Hematopoietic multipotent progenitor cell (in vitro differentiated cells): ENCODE measurements around the gene CDA. TPM values are rescaled to one million over a fixed set of nuclear protein-coding genes. Genes with fewer than 3 reads are reported as not detected.

ENCODE experiments used
- DNase-seq, 3 donors: peaks; one replicate each; pipeline ENCODE4 v3.0.0-alpha.2; 2011 to 2015; ENCODE audit warnings: low read depth in 2 of 3, low spot score in 2 of 3
- total RNA-seq: library from RNA; depleted of rRNA; stranded (reverse); fragments of >200 nt; gene quantifications from one replicate; pipeline ENCODE4 v1.2.3, GENCODE V29; 2012

Gene CDA
- total RNA-seq, 1 donor: 0.27 TPM

DNA sequence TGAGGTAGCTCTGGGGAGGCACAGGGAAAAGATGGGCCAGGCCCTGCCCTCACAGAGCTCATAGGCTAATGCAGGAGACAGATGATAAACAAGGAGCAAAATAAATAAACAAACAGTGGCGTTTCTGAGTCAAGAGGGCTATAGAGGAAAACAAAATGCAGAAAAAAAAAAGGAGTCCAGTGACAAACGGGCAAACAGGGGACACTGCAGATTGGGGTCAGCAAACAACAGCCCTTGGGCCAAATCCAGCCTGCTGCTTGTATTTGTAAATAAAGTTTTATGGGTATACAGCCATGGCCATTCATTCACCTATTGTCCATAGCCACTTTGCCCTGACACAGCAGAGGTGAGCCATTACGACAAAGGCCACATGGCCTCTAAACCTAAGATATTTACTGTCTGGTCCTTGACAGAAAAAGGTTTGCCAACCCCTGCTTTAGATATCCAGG, 25.3 kb downstream of the CDA start:
- no peak for DNase-seq

- no peak for DNase-seq
Observed at GRCh38 chr1:20615946-20616846, 27.3 kb downstream of the CDA start.

DNA sequence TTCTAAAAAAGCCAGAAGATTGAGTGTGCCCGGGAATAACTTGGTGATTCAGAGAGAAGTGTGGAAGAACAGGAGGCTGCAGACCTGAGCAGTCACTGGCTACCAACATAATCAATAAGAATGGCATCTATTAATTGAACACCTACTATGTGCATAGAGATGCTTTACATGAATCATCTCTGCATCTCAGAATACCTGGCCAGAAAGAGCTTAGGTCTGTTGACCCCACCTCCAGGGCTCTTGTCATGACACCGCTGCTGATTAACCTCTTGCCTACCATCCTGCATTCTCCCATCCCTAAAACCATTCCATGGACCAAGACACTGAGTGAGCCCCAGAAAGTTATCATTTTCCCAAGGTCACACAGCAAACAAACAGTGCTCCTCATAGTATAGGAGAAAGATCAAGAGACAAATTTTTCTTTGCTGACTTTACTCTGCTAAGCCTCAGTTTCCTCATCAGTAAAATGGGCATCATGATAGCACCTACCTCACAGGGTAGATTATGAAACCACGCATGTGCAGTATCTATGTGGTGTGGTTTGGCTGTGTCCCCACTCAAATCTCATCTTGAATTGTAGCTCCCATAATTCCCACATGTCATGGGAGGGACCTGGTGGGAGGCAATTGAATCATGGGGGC, 28.1 kb downstream of the CDA start:
- DNase-seq: no peak

- DNase-seq: no peak
Observed at GRCh38 chr1:20618550-20618949, 29.7 kb downstream of the CDA start.

- DNase-seq: no peak
Observed at GRCh38 chr1:20619999-20620398, 31.1 kb downstream of the CDA start.

DNA sequence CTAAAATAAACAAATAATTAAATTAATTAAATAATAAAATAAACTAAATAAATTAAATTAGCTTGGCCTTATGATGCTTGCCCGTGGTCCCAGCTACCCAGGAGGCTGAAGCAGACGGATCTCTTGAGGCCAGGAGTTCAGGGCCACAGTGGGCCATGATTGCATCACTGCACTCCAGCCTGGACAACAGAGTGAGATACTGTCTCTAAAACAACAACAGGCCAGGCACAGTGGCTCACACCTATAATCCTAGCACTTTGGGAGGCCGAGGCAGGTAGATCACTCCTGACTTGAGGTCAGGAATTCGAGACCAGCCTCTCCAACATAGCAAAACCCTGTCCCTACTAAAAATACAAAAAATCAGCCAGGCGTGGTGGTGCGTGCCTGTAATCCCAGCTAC, 32.1 kb downstream of the CDA start:
- no peak for DNase-seq

DNA sequence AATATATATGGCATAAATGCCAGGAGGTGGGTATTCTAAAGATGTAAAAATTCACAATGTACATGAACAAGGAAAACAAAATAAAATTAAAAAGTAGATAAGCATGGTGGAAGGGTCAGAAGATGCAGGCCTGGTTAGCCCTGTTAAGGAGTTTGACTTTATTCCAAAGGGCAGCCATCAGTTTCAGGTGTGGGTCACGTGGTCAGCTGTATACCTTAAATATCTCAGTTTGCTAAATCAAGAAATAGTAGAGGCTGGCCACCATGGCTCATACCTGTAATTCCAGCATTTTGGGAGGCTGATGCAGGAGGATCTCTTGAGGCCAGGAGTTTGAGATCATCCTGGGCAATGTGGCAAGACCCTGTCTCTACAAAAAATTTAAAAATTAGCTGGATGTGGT, 35.8 kb downstream of the CDA start:
- no peak for DNase-seq

DNA sequence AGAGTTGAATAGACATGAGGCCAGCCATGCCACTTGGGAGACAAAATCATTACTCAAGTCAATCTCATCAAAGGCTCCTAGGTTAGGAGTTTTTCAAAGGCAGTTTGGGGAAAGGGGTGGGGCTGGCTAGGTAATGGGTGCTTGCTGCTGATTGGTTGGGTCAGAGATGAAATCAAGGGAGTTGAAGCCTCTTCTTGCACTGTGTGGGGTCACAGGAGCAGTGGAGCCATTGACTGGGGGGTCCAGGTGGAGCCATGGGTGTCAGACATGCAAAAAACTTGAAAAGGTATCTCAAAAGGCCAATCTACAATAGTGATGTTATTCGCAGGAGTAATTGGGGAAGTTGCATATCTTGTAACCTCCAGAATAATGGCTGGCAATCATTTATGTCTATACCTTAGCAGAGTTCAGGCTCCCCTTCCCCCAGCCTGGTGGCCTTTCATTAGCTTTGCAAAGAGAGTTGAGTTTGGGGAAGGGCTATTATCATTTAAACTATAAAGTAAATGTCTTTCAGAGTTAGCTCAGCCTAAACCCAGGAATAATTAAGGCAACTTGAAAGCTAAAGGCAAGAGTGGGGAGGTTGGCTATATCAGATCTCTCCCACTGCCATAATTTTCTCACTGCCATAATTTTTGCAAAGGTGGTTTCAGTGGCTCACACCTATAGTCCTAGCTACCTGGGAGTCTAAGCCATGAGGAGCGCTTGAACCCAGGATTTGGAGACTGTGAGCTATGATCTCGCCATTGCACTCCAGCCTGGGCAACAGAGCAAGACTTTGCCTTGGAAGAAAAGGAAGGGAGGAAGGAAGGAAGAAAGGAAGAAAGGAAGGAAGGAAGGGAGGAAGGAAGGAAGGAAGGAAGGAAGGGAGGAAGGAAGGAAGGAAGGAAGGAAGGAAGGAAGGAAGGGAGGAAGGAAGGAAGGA, 36.5 kb downstream of the CDA start:
- no peak for DNase-seq

DNA sequence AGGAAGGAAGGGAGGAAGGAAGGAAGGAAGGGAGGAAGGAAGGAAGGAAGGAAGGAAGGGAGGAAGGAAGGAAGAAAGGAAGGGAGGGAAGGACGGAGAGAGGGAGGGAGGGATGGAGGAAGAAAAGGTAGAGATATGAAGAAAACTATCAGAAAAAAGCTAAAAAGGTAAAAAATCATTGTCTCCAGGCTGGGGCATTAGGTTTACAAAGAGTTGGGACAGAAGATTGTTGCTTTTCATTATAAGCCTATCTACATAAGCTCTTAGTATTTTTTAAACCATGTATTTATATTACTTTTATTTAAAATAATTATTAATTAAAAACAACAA, 37.2 kb downstream of the CDA start:
- no peak for DNase-seq

GRCh38 chr1:20626524-20626923, 37.6 kb downstream of the CDA start:
- no peak for DNase-seq

- DNase-seq: no peak
Observed at GRCh38 chr1:20630729-20631128, 41.8 kb downstream of the CDA start.

DNA sequence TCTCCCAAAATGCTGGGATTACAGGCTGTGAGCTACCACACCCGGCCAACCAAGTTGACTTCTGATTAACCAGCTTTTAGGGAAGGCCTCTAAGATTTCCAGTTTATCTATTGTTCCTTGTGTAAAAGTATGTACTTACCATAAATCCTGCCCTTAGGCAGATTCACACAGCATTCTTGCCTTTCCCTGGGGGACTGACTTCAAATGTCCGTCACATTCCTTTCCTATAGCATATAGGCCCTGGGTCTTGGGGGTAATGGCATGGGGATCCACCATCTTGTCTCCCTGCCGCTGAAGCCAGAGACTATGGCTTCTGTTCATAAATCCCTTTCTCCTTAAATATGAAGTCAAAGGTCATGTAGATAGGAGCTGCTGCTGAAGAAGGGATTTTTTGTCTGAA, 43.5 kb downstream of the CDA start:
- no peak for DNase-seq

DNA sequence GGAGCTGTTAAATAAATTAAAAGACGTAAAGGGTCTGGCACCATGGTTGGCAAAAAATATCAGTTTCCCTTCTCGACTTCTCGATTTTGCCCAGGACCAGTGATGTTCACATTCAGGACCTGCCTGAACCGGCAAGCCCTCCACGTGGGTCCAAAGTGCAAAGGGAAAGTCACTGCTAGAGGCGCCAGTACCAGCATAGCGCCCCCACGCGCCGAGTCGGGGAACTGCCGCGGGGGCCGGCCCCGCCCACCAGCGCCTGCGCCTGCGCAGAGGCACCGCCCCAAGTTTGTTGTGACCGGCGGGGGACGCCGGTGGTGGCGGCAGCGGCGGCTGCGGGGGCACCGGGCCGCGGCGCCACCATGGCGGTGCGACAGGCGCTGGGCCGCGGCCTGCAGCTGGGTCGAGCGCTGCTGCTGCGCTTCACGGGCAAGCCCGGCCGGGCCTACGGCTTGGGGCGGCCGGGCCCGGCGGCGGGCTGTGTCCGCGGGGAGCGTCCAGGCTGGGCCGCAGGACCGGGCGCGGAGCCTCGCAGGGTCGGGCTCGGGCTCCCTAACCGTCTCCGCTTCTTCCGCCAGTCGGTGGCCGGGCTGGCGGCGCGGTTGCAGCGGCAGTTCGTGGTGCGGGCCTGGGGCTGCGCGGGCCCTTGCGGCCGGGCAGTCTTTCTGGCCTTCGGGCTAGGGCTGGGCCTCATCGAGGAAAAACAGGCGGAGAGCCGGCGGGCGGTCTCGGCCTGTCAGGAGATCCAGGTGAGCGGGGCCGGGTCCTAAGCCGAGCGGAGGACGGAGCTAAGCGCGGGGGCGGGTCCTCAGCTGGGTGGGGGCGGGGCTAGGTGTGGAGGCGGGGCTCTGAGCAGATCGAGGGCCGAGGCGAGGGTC, 44.5 kb downstream of the CDA start, which contains the start of gene PINK1:
Gene PINK1 (plus strand): TSS at position 269 of the 875 bp plus-strand sequence. CDS start 91 bp downstream, at position 360.
- peak; percentile 79 to 88 (median 86) for DNase-seq

DNA sequence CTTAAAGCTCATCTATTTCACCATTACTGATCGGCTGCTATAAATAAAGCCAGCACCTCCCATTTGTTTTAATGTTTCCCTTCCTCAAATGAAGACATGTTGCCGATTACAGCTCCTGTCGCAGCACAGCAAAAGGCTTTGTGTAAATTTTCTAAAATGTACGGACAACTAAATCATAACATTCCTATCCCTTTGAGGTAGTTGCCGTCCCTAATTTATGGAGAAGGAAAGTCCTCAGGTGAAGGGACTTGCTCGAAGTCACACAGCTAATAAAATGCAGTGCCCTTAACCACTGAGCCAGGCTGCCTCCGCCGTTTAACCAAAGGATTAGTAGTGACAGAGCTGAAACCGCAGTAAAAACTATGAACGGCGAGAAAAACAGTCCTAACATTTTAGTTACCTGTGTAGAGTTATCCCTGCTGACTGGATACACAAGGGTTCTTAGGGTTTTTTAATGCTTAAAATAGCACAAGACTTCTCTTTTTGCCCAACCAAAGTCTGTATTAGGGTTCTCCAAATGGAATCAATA, 45.2 kb downstream of the CDA start:
- no peak for DNase-seq

DNA sequence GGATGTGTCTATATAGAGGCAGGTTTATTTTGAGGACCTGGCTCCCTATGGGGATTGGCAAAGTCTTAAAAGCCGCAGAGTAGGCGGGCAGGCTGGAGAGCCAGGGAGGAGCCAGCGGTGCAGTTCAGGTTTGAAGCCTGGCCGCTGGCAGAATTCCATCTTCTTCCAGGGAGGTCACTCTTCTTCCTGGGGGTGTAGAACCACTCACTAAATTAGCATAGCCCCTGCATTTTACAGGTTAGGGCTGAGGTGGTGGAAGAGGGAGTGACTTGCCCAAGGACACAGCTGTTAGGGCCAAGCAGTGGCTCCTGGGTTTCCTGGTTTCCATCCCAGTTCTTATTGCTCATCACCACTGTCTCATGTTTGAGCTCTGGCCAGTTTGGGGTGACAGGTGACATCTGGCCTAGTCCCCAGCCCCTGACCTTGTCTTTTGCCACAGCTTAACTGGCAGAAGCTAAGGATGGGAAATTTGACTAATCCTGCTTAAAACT, 45.7 kb downstream of the CDA start:
- DNase-seq: peak in 2 of 3 donors; percentile 43 to 57

- DNase-seq: no peak
Observed at GRCh38 chr1:20636785-20637347, 48.0 kb downstream of the CDA start.

DNA sequence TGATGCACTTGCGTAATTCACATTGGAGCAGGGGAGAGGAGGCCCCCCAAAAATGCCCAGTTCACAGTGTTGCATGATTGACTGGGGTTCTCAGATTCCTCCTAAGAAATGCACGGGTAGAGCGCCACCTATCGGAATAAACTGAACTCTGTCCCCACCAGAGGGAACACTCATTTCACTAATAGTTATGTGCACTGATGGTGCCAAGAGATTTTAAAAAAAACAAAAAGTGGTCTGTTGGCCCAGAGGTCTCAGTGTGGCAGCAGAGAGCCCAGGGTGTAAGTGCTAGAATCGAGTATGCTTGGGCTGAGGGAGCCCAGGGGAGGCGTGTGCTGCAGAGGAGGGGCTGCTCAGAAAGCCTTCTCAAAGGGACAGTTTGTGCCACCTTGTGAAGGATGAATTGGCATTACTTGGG, 51.3 kb downstream of the CDA start:
- DNase-seq: peak; percentile 34 to 79 (median 63)

- DNase-seq: no peak
Observed at GRCh38 chr1:20641975-20642374, 53.1 kb downstream of the CDA start.

DNA sequence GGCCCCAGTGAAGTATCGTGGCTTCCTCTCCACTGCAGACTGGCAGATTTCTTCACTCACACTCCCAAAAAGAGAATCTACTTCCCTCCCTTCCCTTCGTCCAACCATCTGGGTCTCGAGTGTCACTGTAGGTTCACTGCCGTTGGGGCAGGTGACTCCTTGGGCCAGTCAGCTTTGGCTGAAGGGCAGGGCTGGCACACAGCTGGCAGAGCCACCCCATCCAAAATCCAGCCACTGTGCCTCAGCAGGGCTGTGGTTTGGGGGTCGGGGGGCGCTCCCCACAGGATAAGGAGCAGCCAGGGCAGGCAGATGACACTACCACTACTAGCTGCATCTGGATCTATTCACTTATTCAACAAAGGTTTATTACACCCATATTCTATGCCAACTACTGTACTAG, 54.2 kb downstream of the CDA start:
- DNase-seq: no peak
